GM21423 (cell line): ENCODE results near the gene GNL2.

Source experiments
- ATAC-seq: cut with Tn5 transposase; IDR thresholded peaks from one replicate; pipeline ENCODE4 v1.9.1; 2021; ENCODE audit warnings: mild to moderate bottlenecking, moderate library complexity; ENCODE audit not compliant: unreplicated experiment

The GNL2 gene

DNA sequence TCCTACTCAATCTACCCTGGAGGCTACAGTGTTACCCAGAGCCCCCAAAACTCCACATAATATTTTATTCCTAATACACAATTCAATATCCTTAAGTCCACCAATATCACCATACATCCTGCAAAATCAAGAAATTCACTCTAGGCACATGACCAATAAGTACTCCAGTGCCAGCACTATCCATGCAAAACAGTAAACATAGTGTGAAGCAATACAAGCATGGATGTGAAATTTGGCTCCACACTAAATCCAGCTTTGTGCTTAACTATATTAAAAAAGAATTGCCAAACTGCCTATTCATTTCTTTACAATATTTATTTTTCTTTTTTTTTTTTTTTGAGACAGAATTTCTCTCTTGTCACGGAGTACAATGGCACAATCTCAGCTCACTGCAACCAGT, 78.2 kb downstream of the GNL2 start:
- no peak for ATAC-seq
